GM18498 (cell line): ENCODE data around the gene RPL35.

Source experiments
- ATAC-seq: cut with Tn5 transposase; IDR thresholded peaks from one replicate; pipeline ENCODE4 v1.9.1; 2021; ENCODE audit warnings: mild to moderate bottlenecking, moderate library complexity; ENCODE audit not compliant: unreplicated experiment

RPL35 gene

DNA sequence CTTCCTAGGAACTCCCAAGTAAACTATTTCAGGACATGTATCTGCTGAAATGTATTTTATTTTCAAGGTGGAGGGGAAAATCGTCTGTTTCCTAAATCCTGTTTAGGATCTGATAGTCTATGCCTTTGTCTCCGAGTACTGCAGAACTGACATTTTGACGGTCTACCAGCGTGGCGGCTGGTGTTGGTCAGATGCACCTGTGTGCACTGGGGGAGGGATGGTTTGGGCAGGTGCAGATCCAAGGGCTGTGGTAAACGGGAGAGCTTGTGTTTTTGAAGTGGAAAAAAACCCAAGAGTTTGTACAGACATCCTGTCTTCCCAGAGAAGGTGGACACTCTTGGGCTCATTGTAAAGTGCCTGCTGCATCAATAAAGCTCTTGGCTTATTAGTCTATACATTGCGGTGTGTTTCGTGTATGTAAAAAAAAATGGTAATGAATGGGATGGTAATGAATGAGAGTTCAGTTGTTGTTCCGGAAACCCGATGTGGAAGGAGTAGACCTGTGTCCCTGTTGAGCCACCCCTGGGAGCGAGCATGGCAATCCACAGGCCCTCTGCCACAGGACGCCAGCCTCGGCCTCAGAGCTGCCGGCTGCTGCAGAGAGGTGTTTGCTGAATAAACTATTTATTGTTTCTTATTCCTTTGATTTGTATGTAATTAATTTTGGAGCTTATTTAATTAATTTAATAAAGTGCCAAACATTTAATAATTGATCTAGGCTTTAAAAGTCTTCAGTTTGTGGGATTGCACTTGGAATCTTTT is 15.4 kb upstream of the RPL35 start:
- ATAC-seq, result no peak

- no peak for ATAC-seq
These were observed 13.7 kb upstream of the RPL35 start for GRCh38 chr9:124875501-124875900.

DNA sequence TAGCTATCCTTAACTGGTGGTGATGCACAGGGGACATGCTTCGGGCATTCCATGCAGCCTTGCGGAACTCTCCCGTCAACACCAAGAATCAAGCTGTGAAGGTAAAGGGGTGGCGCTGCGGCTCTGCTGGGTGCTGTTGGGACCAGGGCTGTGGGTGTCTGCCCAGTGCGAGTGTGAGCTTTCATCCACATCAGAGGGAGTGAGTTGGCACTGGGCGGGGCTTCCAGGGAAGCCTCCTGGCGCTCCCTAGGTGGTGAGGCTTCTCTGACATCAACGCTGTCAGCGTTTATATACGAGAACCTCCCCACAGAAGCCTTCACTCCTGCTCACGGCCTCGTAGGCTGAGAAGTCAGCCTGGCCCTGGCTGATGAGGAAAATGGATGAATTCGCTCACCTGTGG is 11.9 kb upstream of the RPL35 start:
- ATAC-seq, result no peak

DNA sequence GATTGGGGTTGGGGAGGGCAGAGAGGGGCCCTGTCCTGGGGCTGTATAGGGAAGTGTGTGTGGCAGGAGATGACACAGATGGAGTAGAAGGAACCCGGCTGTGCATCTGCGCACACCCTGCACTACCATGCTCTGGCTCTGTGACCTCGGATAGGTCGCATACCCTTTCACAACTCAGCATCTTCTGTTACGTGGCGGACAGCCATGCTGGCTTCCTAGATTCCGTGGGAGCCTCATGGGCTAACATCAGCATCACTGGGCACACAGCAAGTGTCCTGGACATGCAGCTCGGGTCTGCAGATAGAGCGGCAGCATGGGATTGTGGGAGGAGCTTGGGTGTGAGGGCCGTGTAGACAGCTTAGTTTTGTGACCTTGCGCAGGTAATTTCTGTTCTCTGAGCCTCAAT is 9.4 kb upstream of the RPL35 start:
- ATAC-seq, result no peak

DNA sequence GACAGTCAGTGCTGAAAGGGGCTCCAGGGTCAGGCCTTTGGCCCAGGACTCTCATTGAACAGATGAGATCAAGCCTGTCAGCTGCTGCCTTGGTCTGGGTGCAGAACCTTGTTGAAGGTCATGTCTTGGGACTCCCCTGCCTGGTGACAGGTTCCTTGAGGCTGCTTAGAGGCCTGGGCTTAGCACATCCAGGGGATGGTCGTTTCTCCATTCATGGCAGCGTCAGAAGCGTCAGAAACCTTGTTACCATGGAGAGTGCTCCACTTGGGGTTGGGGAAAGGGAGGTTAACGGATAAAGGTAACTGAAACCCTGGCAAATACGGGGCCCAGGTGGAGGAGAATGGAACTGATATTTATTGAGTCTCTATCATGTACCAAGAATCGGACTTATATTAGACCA is 9.0 kb upstream of the RPL35 start:
- ATAC-seq, result no peak

- peak; percentile 42 for ATAC-seq
These were observed 8.3 kb upstream of the RPL35 start for GRCh38 chr9:124869986-124870560.

- peak; percentile 13 for ATAC-seq
These were observed 7.8 kb upstream of the RPL35 start for GRCh38 chr9:124869466-124869985.

DNA sequence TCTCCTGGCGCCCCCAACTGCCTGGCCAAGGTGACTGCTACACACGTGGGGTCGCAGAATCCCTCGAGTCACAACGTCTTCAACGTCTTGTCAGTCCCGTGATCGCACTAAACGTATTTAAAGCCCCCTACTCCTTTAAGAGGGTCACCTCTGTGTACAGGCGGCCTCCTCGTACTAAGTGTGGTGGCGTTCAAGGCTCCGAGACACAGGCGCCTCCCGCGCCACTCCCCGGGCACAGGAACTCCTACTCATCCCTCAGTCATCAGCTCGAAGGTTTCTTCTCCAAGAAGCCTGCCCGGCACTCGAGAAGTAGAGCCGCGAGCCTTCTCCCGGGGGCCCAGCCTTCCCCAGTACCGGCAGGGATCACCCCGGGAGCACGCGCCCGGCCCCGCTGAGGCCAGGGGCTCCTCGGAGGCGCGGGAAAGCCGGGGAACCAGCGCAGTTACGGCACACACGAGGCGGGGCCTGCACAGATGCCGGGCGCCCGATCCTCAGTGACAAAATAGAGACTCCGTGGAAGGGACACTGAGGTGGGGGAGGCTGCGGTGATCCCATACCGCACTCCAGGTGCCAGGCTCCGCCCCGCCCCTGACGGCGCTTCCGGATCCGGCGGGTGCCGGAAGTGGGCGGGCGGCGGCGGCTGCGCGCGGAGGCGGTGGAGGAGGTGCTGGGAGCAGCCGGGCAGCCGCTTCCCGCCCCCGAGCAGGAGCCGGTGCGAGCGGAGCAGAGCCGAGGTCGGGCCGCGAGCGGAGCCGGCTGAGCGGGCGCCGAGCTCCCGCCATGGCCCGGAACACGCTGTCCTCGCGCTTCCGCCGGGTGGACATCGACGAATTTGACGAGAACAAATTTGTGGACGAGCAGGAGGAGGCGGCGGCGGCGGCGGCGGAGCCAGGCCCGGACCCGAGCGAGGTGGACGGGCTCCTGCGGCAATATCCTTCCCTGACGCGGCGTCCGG is 7.0 kb upstream of the RPL35 start:
- ATAC-seq, result peak; percentile 67

GRCh38 chr9:124863371-124863871 is 1.7 kb upstream of the RPL35 start:
- ATAC-seq, result no peak

- no peak for ATAC-seq
These were observed 995 bp downstream of the RPL35 start for GRCh38 chr9:124860582-124861341.

DNA sequence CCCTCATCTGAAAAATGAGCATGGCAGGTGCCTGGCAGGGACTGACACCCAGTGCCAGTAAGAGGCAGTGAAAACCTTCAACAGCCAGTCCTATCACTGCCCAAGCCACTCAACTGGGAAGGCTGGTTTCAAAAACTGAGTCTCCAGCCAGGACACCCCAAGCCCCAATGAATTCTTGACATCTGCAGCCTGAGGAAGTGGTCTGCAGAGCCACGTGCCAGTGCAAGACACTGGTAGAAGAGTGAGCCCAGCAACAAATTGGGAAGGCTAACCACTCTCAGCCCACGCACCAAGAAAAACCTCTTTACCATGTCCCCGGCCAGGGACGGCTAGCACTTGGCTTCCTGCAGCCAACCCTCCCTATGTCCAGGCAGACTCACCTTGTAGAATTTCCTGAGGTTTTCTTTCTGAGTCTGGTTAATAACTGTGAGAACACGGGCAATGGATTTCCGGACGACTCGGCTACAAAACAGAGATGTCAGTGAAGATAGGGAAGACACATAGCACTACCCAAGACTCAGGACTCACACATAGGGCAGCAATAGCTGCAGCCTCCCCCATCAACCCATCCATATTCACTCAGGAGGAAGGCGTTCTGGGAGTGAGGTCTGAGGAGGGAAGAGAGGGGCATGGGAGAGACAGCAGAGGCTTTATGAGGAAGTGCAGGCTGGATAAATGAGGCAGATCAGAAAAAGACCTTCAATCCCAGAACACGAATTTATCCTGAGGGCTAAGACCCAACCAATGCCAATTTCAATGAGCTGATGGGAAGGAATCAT is 1.8 kb downstream of the RPL35 start:
- ATAC-seq, result no peak

DNA sequence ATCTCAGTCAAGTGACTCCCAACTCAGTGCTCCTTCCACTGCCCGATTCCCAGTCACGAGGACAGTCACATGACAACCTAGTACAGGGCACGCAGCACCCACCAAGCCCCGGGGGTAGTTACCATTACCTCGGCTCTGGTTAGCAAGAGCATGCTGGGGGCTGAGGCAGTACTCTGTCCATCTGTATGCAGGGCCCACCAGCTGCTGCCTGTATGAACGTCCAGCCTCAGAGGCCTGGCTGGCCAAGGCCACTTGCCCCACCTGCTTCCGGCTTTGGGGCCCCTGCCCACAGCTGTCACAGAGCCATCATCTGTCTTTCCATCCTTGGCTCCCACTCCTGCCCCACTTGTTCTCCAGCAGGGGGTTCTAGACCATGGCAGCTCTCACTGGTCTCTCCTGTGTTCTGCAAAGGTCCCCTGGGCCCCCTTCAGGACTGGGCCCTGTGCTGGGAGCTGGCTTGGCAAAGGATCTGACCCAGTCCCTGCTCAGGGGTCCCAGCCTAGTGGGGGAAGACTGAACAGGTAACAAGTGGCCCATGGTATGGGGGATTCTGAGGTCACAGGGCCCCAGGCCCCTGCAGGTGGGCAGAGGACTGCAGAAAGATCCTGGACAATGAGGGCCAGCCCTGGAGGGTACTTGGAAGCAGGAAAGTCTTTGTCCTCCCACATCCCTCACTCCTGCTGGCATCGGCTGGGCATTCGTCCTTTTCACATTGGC is 3.3 kb downstream of the RPL35 start:
- no peak for ATAC-seq

DNA sequence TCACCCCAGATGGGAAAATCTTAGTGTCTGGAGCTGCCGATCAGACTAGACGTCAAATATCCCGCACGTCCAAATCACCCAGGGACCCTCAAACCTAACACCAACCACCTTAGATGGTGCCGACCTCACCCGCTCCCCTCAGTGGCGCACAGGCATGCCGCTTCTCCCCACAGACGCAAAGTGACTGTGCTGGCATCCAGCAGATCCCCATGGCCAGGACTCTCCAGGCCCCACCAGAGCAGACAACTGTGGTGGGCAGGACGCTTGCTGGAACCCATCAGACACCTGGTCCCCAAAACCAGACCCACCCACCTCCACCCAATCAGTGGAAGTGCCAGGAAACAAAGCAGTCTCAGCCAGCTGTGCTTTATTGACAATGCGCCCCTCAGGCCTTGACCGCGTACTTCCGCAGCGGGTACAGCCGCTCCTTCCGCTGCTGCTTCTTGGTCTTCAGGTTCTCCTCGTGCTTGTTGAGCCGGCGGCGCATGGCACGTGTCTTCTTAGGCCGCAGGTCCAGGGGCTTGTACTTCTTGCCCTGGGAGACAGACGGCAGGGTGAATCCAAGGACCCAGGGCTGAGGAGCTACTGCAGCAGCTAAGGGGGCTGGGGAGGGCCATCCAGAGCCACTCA is 4.1 kb downstream of the RPL35 start:
- ATAC-seq, result no peak

DNA sequence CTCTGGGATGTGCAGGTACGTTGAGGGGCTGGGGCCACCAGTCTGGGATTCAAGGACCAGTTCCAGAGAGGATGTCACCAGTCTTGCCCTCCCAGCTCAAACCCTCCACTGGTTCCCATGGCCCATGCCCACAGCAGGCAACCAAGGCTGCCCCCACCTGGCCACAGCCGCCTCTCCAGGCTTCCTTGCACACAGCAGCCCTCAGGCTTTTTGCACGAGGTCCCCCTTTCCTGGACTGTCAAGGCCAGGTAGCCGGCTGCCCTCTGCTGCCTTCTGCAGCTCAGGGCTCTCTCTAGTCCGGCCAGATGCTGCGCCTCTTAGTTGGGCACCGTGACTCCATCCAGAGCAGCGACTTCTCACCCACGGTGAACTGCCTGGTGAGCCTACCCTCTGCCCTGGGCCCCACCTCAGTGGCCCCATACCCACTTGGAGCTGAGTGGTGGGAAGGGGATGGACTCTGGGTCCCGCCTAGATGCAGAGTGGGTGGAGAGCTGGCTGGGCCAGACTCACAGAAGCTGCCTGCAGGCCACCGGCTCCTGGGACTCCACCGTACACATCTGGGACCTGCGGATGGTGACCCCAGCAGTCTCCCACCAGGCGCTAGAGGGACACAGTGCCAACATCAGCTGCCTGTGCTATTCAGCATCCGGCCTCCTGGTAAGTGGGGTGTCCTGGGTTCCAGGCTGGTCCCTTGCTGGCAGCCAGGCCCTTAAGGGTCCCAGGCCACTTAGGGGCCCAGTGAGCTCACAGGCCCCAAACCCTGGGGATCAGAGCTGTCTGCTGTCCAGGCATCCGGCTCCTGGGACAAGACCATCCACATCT is 5.6 kb downstream of the RPL35 start:
- no peak for ATAC-seq

DNA sequence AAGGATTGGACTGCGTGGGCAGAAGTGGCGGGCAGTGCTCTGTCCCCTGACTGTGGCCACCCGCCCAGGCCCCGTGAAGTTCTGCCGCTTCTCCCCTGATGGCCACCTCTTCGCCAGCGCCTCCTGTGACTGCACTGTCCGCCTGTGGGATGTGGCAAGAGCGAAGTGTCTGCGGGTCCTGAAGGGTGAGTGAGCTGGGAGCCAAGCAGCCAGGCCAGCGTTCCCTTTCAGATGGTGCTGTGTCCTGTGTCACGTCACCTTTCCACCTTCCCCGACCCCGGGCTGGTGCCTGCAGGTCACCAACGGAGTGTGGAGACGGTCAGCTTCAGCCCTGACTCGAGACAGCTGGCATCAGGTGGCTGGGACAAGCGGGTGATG is 6.2 kb downstream of the RPL35 start:
- no peak for ATAC-seq

GRCh38 chr9:124854822-124855221 is 6.9 kb downstream of the RPL35 start:
- no peak for ATAC-seq

GRCh38 chr9:124854161-124854560 is 7.6 kb downstream of the RPL35 start:
- ATAC-seq, result no peak

GRCh38 chr9:124853605-124854143 is 8.1 kb downstream of the RPL35 start:
- ATAC-seq, result no peak
